Psoas muscle (tissue), 8 donors: Measurements from ENCODE around the gene SCRN2. TPM values are rescaled to one million over a fixed set of nuclear protein-coding genes. Genes with fewer than 3 reads are reported as not detected.
A peak's percentile ranks its signal among the peaks of the same experiment; 100 is the strongest.

Experiments
- ATAC-seq, 4 donors: fragments of 200-7000 bp; cut with Tn5 transposase; one replicate each; pipeline ENCODE4 v1.9.1; 2020; ENCODE audit warnings: moderate library complexity in 3 of 4, mild to moderate bottlenecking in 2 of 4
- DNase-seq, 2 donors: peaks; one replicate each; pipeline ENCODE4 v3.0.0-alpha.2; 2020
- H3K27ac ChIP-seq: fragments of 200-600 bp; one replicate; pipeline ENCODE4 v1.8.0; 2022
- H3K27me3 ChIP-seq, 3 donors: fragments of 200-600 bp in 1 of 3; one replicate each; pipeline versions ENCODE4 v1.6.1 to v1.8.0; 2013 to 2022; ENCODE audit warnings: low read length in 2 of 3, mild to moderate bottlenecking in 2 of 3, moderate library complexity in 1 of 3; ENCODE audit not compliant: insufficient read depth in 3 of 3
- H3K36me3 ChIP-seq, 2 donors: fragments of 200-600 bp in 1 of 2; one replicate each; pipeline versions ENCODE4 v1.6.1 to v1.8.0; 2013 to 2022; ENCODE audit warnings: low read depth in 1 of 2, mild to moderate bottlenecking in 1 of 2, moderate library complexity in 1 of 2; ENCODE audit not compliant: insufficient read depth in 1 of 2
- H3K4me1 ChIP-seq: fragments of 200-600 bp; one replicate; pipeline ENCODE4 v1.8.0; 2022
- H3K4me3 ChIP-seq: fragments of 200-600 bp; one replicate; pipeline ENCODE4 v1.8.0; 2022; ENCODE audit warnings: mild to moderate bottlenecking
- H3K9me3 ChIP-seq: fragments of 200-600 bp; one replicate; pipeline ENCODE4 v1.8.0; 2022
- CTCF ChIP-seq: fragments of 200-600 bp; IDR thresholded peaks from one replicate; pipeline ENCODE4 v1.8.0; 2022; ENCODE audit warnings: antibody characterized with exemption
- WGBS, 3 donors: extraction: QIAGEN DNeasy Blood & Tissue Kit; methylation state at CpG; one replicate each; pipeline versions ENCODE4 v1.1.6 to v1.1.7; 2013; 5-methylcytosine and 5-hydroxymethylcytosine counted together
- intact Hi-C, 2 donors: fragments of 100-400 bp; cut with DNase I; formaldehyde crosslinking; loops; one replicate each; pipeline versions ENCODE4 v1.11.0 to v1.14.2; 2022
- polyA plus RNA-seq, 3 donors: library from polyadenylated mRNA; stranded (reverse); fragments of 200-250 nt; gene quantifications; one replicate each; pipeline ENCODE4 v1.2.3, GENCODE V29; 2013
- total RNA-seq, 4 donors: library from RNA; stranded (reverse); fragmentation: NEBNext Ultra II Directional in 2 of 4; extraction: Animal tissue kit (Norgen Biotek cat#: 25700) in 2 of 4; gene quantifications; one replicate each; pipeline versions ENCODE4 v1.2.1 to v1.2.4, GENCODE V29; 2021 to 2023
- donor health status: healthy with polysubstance abuse.
- donor health status: DM: no; HTN: no; CAD: no; lungs with moderate emphysema.
- donor health status: Bipolar disorder and iron deficiency.
- donor health status: healthy.
- donor health status: DM: yes; HTN: yes; CAD: no.
- donor health status: DM: no; HTN: no; CAD: no.
- donor health status: DM: no; HTN: no; CAD: no.
- donor health status: DM: yes; HTN: yes; CAD: no.

Gene SCRN2
- total and polyA plus RNA-seq, 7 donors, result 10.7 to 33.5 (median 17.3) TPM

- intact Hi-C loops, result no loop called here
- no peaks in the 10 kb centered on the region for H3K27me3 ChIP-seq
- peaks cover 0 to 31% of the 10 kb centered on the region in 2 donors for H3K36me3 ChIP-seq
- no peaks in the 10 kb centered on the region for H3K9me3 ChIP-seq
- DNase-seq, result no peak
- no peak for ATAC-seq
- peaks cover 13% of the 10 kb centered on the region for H3K4me1 ChIP-seq
- no peak overlapping the region for H3K27ac ChIP-seq
- WGBS, 3 donors, result 83 to 93% (median 85%) methylated on average over 13 of the region's 13 CpGs
- H3K4me3 ChIP-seq, result no peak overlapping the region
- TF ChIP-seq CTCF, result no peak
These were observed 2.4 kb downstream of the SCRN2 start for GRCh38 chr17:47838636-47839035.

- ATAC-seq (no peak), DNase-seq (no peak)
- H3K36me3 ChIP-seq, result peaks cover 0 to 31% of the 10 kb centered on the region in 2 donors
- no peaks in the 10 kb centered on the region for H3K27me3 ChIP-seq
- H3K27ac ChIP-seq, result no peak overlapping the region
- intact Hi-C loops, result no loop called here
- TF ChIP-seq CTCF, result no peak
- H3K4me1 ChIP-seq, result peaks cover 13% of the 10 kb centered on the region
- H3K9me3 ChIP-seq, result no peaks in the 10 kb centered on the region
- 63 to 66% (median 63%) methylated on average over 12 to 13 of the region's 13 CpGs for WGBS, 3 donors
- H3K4me3 ChIP-seq, result no peak overlapping the region
These were observed 3.6 kb downstream of the SCRN2 start for GRCh38 chr17:47837401-47838039.

GRCh38 chr17:47836601-47837000 is 4.5 kb downstream of the SCRN2 start:
- ATAC-seq (no peak), DNase-seq (no peak)
- H3K4me1 ChIP-seq, result peaks cover 19% of the 10 kb centered on the region
- H3K4me3 ChIP-seq, result no peak overlapping the region
- TF ChIP-seq CTCF, result no peak
- H3K9me3 ChIP-seq, result no peaks in the 10 kb centered on the region
- 81 to 91% (median 84%) methylated on average over 3 to 6 of the region's 6 CpGs for WGBS, 3 donors
- no peaks in the 10 kb centered on the region for H3K27me3 ChIP-seq
- H3K27ac ChIP-seq, result no peak overlapping the region
- intact Hi-C loops, result no loop called here
- H3K36me3 ChIP-seq, result peaks cover 0 to 31% of the 10 kb centered on the region in 2 donors

GRCh38 chr17:47834756-47835155 is 6.3 kb downstream of the SCRN2 start:
- no peak for ATAC-seq
- Histone ChIP-seq H3K27me3 (no peaks in the 10 kb centered on the region), H3K36me3 (peaks cover 0 to 31% of the 10 kb centered on the region in 2 donors), H3K9me3 (no peaks in the 10 kb centered on the region), H3K27ac (peak overlapping the region; percentile 30), H3K4me3 (no peak overlapping the region), H3K4me1 (peaks cover 21% of the 10 kb centered on the region)
- no peak for DNase-seq
- no peak for TF ChIP-seq CTCF
- WGBS, 3 donors, result 55 to 57% (median 56%) methylated on average over 5 of the region's 5 CpGs
- intact Hi-C loops, result loop anchor here in 1 of 2 donors (5.0 kb wide), 1 partner anchor 118 kb away; no protein-coding TSS in a partner anchor
